SK-N-MC (cell line): ENCODE data around the gene LSM2.

Experiments used
- EZH2 ChIP-seq: fragments of 200-600 bp; sonication (generic); IDR thresholded peaks from one replicate; pipeline ENCODE4 v1.6.1; 2017; ENCODE audit warnings: antibody characterized with exemption
- POLR2AphosphoS5 ChIP-seq: IDR thresholded peaks from 2 replicates; pipeline ENCODE4 v1.6.1; 2012; ENCODE audit warnings: mild to moderate bottlenecking, low read depth, low read length, borderline replicate concordance

DNA sequence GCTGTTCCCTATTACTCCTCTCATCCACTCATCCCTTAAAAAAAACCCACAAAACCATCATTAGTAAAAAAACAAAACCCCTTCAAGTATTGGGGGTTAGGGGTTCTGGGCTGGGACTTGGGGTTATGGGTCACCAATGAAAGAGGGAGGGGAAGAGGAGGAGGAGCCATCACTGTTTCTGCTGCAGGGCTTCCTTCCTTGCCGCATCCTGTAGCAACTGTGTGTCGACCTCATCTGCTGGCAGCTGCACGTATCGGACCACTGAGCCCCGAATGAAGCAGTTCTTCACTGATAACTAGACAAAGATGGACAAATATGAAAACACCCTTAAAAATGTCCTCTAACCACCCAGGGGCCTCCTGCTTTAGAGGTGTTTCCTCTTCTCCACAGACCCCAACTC lies 9.2 kb downstream of the LSM2 start:
- no peak for TF ChIP-seq EZH2
- no peak for TF ChIP-seq POLR2AphosphoS5
